Measurements from ENCODE around the gene CYP3A7.

Gene CYP3A7

DNA sequence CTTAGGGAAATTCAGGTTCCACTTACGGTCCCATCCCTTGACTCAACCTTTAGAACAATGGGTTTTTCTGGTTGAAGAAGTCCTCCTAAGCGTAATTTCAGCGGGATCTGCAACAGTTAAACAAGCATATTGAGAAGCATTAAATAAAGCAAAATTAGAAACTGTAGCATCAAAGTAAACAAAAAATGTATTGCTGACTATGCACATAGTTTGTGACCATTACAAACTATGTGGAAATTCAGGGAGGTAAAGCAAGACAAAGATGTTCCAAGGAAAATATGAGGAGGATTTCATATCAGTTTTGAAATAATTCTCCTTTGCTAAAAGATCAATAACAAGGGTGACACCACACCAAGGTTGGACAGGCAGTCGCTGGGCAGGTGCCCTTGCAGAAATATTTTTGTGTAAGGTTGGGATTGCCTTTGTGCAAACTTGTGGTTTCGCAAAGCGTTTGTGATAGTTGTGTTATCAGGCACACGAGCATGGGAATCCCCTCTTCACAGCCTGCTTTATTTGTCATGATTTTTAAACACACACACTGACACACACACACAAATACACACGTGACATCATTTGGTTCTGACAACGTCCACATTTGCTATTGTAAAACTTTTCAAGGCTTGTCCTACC lies 49.8 kb downstream of the CYP3A7 start:
- TF ChIP-seq GATA2 (IDR thresholded peaks at IDR 0.05; ENCODE audit: low read depth, low read length) (no peak), GATA3 (IDR thresholded peaks at IDR 0.05; ENCODE audit: low read depth, low read length) (no peak)

- TF ChIP-seq GATA2 (IDR thresholded peaks at IDR 0.05; ENCODE audit: low read depth, low read length) (no peak), GATA3 (IDR thresholded peaks at IDR 0.05; ENCODE audit: low read depth, low read length) (no peak)
Measured at GRCh38 chr7:99679400-99680191, 55.4 kb downstream of the CYP3A7 start, which contains the start of gene CYP3A5. TSS of gene CYP3A5 (minus strand) at chr7:99679996. CDS start at chr7:99679896, 100 bp downstream.

GRCh38 chr7:99679032-99679399 lies 56.0 kb downstream of the CYP3A7 start:
- TF ChIP-seq GATA2 (IDR thresholded peaks at IDR 0.05; ENCODE audit: low read depth, low read length) (no peak), GATA3 (IDR thresholded peaks at IDR 0.05; ENCODE audit: low read depth, low read length) (no peak)

DNA sequence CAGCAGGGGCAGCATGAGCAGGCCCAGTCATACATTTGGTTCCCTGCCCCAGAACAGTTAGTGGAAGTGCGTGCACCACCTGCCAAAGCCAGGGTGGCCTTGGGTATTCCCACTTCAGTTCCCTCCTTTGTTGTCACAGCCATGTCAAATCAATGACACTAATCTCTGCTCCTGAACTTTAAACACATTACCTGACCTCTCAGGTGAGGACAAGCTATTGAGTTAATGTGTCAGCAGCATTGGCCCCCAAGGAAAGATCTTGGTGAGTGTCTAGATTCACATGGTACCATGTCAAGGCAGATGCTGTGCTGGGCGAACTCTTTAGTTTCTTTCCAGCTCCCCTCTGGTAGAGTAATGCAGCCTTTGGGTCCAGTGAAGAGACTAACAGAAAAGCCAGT lies 57.3 kb downstream of the CYP3A7 start:
- TF ChIP-seq GATA2 (IDR thresholded peaks at IDR 0.05; ENCODE audit: low read depth, low read length) (no peak), GATA3 (IDR thresholded peaks at IDR 0.05; ENCODE audit: low read depth, low read length) (no peak)

DNA sequence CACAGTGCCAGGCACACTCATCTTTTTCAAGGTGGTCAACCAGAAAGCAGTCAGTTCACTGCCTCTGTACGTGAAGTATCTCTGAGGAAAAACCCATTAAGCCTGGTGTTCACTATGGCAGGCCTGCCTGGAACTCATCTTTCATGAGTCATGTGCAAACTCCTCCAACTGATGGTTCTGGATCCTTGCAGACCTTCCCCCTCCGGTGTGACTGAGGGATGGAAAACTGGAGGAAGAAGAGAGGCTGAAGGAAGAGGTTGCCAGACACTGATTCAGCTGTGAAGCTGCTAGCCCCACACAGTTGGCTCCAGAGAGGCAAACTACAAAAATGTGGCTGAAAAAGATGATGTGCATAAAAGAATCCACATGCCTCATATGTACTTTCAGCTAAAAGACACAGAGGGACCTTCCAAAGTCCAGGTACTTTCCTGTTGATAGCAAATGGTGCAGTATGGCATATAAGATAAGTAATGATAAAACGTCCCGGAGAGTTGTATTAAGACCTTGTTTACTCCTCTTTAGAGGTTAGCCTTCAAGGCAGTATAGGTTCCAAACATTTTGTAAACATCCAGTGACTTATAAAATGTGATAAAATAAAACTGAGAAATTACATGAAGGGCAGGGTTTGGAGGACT lies 57.9 kb downstream of the CYP3A7 start:
- TF ChIP-seq GATA2 (IDR thresholded peaks at IDR 0.05; ENCODE audit: low read depth, low read length): no peak

GRCh38 chr7:99674995-99675742 lies 59.8 kb downstream of the CYP3A7 start:
- TF ChIP-seq GATA2 (IDR thresholded peaks at IDR 0.05; ENCODE audit: low read depth, low read length) (no peak), GATA3 (IDR thresholded peaks at IDR 0.05; ENCODE audit: low read depth, low read length) (no peak)

- no peak for TF ChIP-seq GATA3 (IDR thresholded peaks at IDR 0.05; ENCODE audit: low read depth, low read length)
- no peak for TF ChIP-seq GATA2 (IDR thresholded peaks at IDR 0.05; ENCODE audit: low read depth, low read length)
Measured at GRCh38 chr7:99672573-99672972, 62.4 kb downstream of the CYP3A7 start.

GRCh38 chr7:99669782-99670181 lies 65.2 kb downstream of the CYP3A7 start:
- no peak for TF ChIP-seq GATA2 (IDR thresholded peaks at IDR 0.05; ENCODE audit: low read depth, low read length)
- no peak for TF ChIP-seq GATA3 (IDR thresholded peaks at IDR 0.05; ENCODE audit: low read depth, low read length)

GRCh38 chr7:99668541-99668940 lies 66.5 kb downstream of the CYP3A7 start:
- TF ChIP-seq GATA3 (IDR thresholded peaks at IDR 0.05; ENCODE audit: low read depth, low read length) (no peak), GATA2 (IDR thresholded peaks at IDR 0.05; ENCODE audit: low read depth, low read length) (no peak)

DNA sequence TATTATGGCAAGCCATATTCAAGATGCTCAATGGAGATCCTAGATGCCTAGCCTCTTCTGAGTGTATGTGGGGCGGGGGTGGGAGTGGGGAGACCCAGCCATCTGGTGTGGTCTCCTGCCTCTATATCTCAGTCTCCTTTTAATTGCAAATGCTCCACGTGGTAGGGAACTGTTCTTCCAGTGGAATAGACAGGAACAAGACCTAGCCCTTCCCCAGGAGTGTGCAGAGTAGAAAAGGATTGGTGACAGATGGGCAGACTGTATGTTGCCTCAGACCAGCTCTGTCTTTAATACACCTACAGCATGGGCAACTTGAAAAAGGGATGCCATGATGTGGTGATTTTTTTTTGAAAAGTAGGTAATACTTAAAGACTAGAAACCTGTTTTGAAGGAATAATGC lies 67.8 kb downstream of the CYP3A7 start:
- no peak for TF ChIP-seq GATA2 (IDR thresholded peaks at IDR 0.05; ENCODE audit: low read depth, low read length)

GRCh38 chr7:99666013-99666395 lies 69.0 kb downstream of the CYP3A7 start:
- TF ChIP-seq GATA2 (IDR thresholded peaks at IDR 0.05; ENCODE audit: low read depth, low read length) (no peak), GATA3 (IDR thresholded peaks at IDR 0.05; ENCODE audit: low read depth, low read length) (no peak)

- no peak for TF ChIP-seq GATA2 (IDR thresholded peaks at IDR 0.05; ENCODE audit: low read depth, low read length)
- no peak for TF ChIP-seq GATA3 (IDR thresholded peaks at IDR 0.05; ENCODE audit: low read depth, low read length)
Measured at GRCh38 chr7:99665312-99666012, 69.5 kb downstream of the CYP3A7 start.
